ENCODE measurements around the gene PRR11.

GRCh38 chr17:59181481-59181880, 25.9 kb downstream of the PRR11 start:
- TF ChIP-seq CTCF (conservative IDR thresholded peaks at IDR 0.05) (no peak), EZH2 (IDR thresholded peaks at IDR 0.05; ENCODE audit: low read depth) (no peak)
